AG04450 (cell line): ENCODE results near the gene GLRA3. TPM values are rescaled to one million over a fixed set of nuclear protein-coding genes. Genes with fewer than 3 reads are reported as not detected.
"Not testable (repeated sequence)": the region's sequence is repeated elsewhere in the genome, so short reads cannot be mapped to it uniquely, and the experiment has no call there.

ENCODE experiments used
- CTCF ChIA-PET: fragments of 300-600, 350-600 bp; formaldehyde crosslinking; extraction: SDS; loops from one replicate; lab custom pipeline; 2022; ENCODE audit warnings: antibody characterized with exemption, inconsistent platforms; lab: Charles Lee
- POLR2A ChIA-PET: fragments of 350-600 bp; formaldehyde crosslinking; extraction: SDS; loops from one replicate; lab custom pipeline; 2021; ENCODE audit warnings: antibody characterized with exemption, inconsistent platforms; lab: Yijun Ruan, JAX
- DNase-seq: peaks from one replicate; pipeline ENCODE4 v3.0.0-alpha.2; 2011; ENCODE audit warnings: low read depth, low spot score
- H3K27ac ChIP-seq: one replicate; pipeline ENCODE4 v1.5.1; 2012; ENCODE audit warnings: low read depth, low read length, control low read depth
- H3K27me3 ChIP-seq: one replicate; pipeline ENCODE4 v1.6.0; 2012; ENCODE audit warnings: low read length; ENCODE audit not compliant: control insufficient read depth, insufficient read depth
- H3K4me3 ChIP-seq: 2 replicates; pipeline ENCODE4 v1.5.1; 2011; ENCODE audit warnings: mild to moderate bottlenecking, low read depth, low read length, control low read depth
- H3K9me3 ChIP-seq: 2 replicates; pipeline ENCODE4 v1.5.1; 2012; ENCODE audit warnings: low read length; ENCODE audit not compliant: control insufficient read depth, insufficient read depth
- CTCF ChIP-seq: IDR thresholded peaks from 2 replicates; pipeline ENCODE4 v1.5.1; 2011; ENCODE audit warnings: low read depth, low read length, control low read depth, inconsistent platforms
- polyA plus RNA-seq: library from polyadenylated mRNA; depleted of rRNA; stranded (reverse); fragments of >200 nt; gene quantifications from 2 replicates; pipeline ENCODE4 v1.2.3, GENCODE V29; 2011

Gene GLRA3
- polyA plus RNA-seq, 1 experiment, result not detected

GRCh38 chr4:174696657-174697056, 132.4 kb downstream of the GLRA3 start:
- DNase-seq, result no peak
- ChIA-PET POLR2A (no interaction called here), CTCF (no interaction called here)

GRCh38 chr4:174691876-174692275, 137.2 kb downstream of the GLRA3 start:
- POLR2A ChIA-PET, H3K4me3 ChIP-seq, H3K27ac ChIP-seq, H3K27me3 ChIP-seq, H3K9me3 ChIP-seq, CTCF ChIA-PET, DNase-seq: not testable (repeated sequence)

More at GRCh38 chr4:174696657-174697056, 132.4 kb downstream of the GLRA3 start:
- Histone ChIP-seq H3K4me3 (no peak overlapping the region), H3K27ac (no peak overlapping the region), H3K27me3 (no peaks in the 10 kb centered on the region), H3K9me3 (no peaks in the 10 kb centered on the region; the same call in 1 of the 2 replicates)
- TF ChIP-seq CTCF, result no peak

GRCh38 chr4:174690665-174691064, 138.4 kb downstream of the GLRA3 start:
- Histone ChIP-seq H3K9me3 (no peaks in the 10 kb centered on the region; the same call in 1 of the 2 replicates), H3K27ac (no peak overlapping the region), H3K4me3 (no peak overlapping the region), H3K27me3 (no peaks in the 10 kb centered on the region)
- ChIA-PET POLR2A (no interaction called here), CTCF (no interaction called here)
- no peak for DNase-seq
- TF ChIP-seq CTCF, result no peak

GRCh38 chr4:174689618-174690017, 139.4 kb downstream of the GLRA3 start:
- ChIA-PET CTCF (no interaction called here), POLR2A (no interaction called here)
- no peak for TF ChIP-seq CTCF
- no peak for DNase-seq
- Histone ChIP-seq H3K27ac (no peak overlapping the region), H3K9me3 (no peaks in the 10 kb centered on the region; the same call in 1 of the 2 replicates), H3K4me3 (no peak overlapping the region), H3K27me3 (no peaks in the 10 kb centered on the region)

- DNase-seq, result no peak
- TF ChIP-seq CTCF, result no peak
- CTCF ChIA-PET, result no interaction called here
- POLR2A ChIA-PET, result no interaction called here
- Histone ChIP-seq H3K4me3 (no peak overlapping the region), H3K9me3 (no peaks in the 10 kb centered on the region; the same call in 1 of the 2 replicates), H3K27me3 (no peaks in the 10 kb centered on the region), H3K27ac (no peak overlapping the region)
These were observed 142.2 kb downstream of the GLRA3 start for GRCh38 chr4:174686826-174687225.
